ENCODE data around the gene FUT9.
"Not testable (repeated sequence)": the region's sequence is repeated elsewhere in the genome, so short reads cannot be mapped to it uniquely, and the experiment has no call there.

The FUT9 gene

DNA sequence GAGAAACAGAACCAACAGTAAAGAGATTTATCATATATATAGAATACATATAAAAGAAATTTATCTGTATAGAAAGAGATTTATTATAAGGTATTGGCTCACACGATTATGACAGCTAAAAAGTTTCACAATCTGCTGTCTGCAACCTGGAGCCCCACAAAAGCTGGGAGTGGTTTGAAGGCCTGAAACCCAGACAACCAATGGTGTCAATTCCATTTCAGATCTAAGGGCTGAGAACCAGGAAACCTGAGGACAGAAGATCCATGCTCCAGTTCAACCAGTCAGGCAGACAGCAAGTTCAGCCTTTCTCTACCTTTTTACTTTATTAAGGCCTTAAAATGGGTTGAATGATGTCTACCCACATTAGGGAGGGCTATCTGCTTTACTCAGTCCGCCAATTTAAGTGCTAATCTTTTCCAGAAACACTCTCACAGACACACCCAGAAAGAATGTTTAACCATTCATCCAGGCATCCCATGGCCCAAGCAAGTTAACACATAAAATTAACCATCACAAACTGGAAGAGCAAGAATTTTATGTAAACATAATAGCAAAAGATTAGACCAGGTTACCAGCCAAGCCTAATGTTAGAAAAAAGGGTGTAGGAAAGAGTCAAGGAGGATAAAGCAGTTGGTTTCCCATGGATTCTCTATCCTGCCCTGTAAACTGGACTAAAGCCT, 170.9 kb downstream of the FUT9 start:
- no peak for DNase-seq (ENCODE audit: low spot score)

DNA sequence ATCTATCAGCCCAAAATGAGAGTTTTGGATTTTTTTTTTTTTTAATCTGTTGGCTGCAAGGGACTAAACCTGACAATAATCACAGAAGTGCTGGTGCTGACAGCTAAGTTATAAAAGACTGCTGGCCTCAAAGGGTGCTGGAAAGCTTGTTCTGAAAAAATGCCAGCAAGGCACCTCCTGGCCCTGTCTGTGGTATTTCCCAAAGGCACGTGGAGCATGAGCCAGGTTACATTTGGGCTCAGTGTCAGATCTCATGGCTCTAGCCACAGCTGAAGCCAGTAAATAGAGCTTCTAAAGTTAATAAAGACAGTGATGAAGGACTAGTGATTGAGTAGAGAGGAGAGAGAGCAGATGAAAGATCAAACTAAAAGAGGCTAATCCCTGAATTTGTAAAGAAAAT, 178.9 kb downstream of the FUT9 start:
- DNase-seq (ENCODE audit: low spot score): no peak

- no peak for DNase-seq (ENCODE audit: low spot score)
These were observed 179.5 kb downstream of the FUT9 start for GRCh38 chr6:96195272-96195671.

DNA sequence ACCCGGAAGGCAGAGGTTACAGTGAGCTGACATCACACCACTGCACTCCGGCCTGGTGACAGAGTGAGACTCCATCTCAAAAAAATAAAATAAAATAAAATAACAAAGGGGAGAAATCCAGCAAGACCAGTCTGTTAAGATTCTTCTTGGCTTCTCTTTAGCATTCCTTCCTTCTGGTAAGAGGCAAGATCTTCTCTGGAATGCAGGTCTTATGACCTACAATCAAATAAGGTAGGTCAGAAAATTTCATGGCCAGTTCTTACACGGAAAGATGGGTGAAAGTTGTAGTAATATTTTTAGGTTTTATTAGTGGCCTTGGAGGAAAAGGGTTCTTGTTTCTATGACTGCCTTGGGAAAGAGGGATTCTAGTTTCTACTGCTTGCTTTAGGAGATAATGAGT, 180.9 kb downstream of the FUT9 start:
- DNase-seq (ENCODE audit: low spot score): no peak

GRCh38 chr6:96197241-96197640, 181.5 kb downstream of the FUT9 start:
- no peak for DNase-seq (ENCODE audit: low spot score)

DNA sequence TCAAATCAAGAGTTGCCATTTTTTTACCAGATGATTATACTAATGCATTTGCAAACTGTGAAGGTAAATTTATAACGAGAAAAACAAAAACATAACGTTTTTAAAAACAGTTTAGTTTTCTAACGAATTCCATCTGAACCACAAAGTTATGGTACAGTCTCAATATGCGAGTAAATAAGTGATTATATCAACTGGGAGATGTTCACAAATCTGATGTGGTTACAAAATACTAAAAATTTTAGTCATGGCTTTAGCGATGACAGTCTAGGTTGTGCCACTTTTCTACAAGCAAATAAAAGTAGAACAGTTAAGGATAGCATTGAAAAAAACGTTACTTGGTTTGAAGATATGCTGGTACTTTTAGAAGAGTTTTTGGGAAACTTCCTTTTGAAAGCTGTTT, 186.8 kb downstream of the FUT9 start:
- no peak for DNase-seq (ENCODE audit: low spot score)

- no peak for DNase-seq (ENCODE audit: low spot score)
These were observed 195.6 kb downstream of the FUT9 start for GRCh38 chr6:96211341-96211740.

DNA sequence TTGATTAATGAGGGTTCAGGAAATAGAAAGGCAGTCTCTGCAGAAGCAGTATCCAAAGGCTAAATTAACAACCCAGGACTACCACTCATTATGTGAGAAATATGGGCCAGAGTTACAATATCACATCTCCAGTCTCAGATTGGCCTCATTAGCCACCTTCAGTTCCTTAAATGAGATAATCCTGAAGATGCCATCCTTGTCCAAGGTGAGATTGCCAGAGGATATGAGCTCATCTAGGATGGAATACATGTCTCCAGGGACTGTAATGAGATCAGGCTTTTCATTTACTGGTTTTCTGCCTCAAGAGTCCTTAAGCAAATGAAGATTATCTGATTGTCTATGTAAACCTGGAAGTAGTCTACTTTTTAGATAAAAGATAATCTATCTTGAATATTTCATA, 196.3 kb downstream of the FUT9 start:
- DNase-seq (ENCODE audit: low spot score): no peak

- DNase-seq (ENCODE audit: low spot score): no peak
These were observed 198.0 kb downstream of the FUT9 start for GRCh38 chr6:96213784-96214183.

DNA sequence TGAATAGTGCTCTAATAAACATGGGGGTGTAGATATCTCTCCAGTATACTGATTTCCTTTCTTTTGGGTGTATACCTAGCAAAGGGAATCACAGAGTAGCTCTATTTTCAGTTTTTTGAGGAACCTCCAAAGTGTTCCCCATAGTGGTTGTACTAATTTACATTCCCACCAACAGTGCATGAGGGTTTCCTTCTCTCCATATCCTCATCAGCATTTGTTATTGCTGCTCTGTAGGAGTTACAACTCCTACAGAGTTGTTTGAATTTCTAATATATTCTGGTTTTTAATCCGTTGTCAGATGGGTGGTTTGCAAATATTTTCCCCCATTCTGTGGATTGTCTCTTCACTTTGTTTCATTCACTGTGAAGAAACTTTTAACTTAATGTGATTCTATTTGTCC, 207.9 kb downstream of the FUT9 start:
- DNase-seq (ENCODE audit: low spot score): no peak

GRCh38 chr6:96227135-96227534, 211.4 kb downstream of the FUT9 start:
- DNase-seq (ENCODE audit: low spot score): no peak

GRCh38 chr6:96234444-96234843, 218.7 kb downstream of the FUT9 start:
- DNase-seq (ENCODE audit: low spot score): no peak

DNA sequence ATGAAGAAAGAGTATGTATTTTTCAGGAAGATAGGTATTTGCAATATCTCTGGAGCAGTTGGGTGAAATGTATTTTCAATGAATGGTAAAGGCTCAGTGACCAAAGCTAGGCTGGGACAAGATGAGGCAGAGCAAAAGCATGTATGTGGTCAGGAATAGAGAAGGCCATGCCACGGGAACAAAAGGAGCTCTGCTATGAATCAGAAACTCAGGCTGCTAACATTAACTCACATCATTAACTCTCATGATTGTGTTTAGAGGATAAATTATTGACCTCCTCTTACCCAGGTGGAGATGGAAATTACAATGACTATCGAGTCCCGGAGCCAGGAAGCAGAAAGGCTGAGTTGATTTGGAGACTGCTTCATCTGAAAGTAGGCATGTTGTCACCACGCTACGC, 220.2 kb downstream of the FUT9 start:
- no peak for DNase-seq (ENCODE audit: low spot score)

GRCh38 chr6:96236471-96236870, 220.7 kb downstream of the FUT9 start:
- no peak for DNase-seq (ENCODE audit: low spot score)

- DNase-seq (ENCODE audit: low spot score): no peak
These were observed 222.0 kb downstream of the FUT9 start for GRCh38 chr6:96237638-96238347.

DNA sequence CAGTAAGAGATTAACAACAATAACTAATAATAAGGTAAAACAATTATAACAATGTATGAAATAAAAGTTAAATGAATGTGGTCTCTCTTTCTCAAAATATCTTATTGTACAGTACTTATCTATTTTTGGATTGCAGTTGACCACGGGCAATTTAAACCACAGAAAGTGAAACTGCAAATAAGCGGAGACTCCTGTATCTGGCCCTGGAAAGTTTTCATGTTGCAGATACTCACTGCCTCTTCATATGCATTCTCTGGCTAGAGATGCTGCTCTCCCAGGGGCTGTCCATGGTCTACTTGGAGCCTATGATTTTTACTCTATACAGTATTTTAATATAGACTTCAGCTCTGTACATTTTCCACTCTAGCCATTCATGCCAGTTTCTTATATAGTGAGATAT, 230.8 kb downstream of the FUT9 start:
- DNase-seq (ENCODE audit: low spot score): no peak

- DNase-seq (ENCODE audit: low spot score): no peak
These were observed 234.0 kb downstream of the FUT9 start for GRCh38 chr6:96249755-96250154.

GRCh38 chr6:96257751-96258150, 242.0 kb downstream of the FUT9 start:
- no peak for DNase-seq (ENCODE audit: low spot score)

DNA sequence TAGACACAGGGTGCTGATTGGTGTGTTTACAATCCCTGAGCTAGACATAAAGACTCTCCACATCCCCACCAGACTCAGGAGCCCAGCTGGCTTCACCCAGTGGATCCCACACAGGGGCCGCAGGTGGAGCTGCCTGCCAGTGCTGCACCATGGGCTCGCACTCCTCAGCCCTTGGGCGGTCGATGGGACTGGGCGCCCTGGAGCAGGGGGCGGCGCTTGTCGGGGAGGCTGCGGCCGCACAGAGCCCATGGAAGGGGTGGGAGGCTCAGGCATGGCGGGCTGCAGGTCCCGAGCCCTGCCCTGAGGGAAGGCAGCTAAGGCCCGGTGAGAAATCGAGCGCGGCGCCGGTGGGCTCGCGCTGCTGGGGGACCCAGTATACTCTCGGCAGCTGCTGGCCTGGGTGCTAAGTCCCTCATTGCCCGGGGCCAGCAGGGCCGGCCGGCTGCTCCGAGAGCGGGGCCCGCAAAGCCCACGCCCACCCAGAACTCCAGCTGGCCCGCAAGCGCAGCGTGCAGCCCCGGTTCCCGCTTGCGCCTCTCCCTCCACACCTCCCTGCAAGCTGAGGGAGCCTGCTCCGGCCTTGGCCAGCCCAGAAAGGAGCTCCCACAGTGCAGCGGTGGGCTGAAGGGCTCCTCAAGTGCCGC, 245.1 kb downstream of the FUT9 start:
- DNase-seq (ENCODE audit: low spot score): not testable (repeated sequence)

All from RKO (cell line).